Measurements from ENCODE around the gene PPP1R9B. TPM values are rescaled to one million over a fixed set of nuclear protein-coding genes. Genes with fewer than 3 reads are reported as not detected.

The PPP1R9B gene
- total RNA-seq, 1 donor from 2014 or later = 35.2 TPM

GRCh38 chr17:50165066-50165465 lies 14.6 kb upstream of the PPP1R9B start:
- H3K27me3 ChIP-seq (ENCODE audit: control insufficient read depth, insufficient read depth, low read length) = peaks cover 4% of the 10 kb centered on the region
- no peak for DNase-seq (ENCODE audit: low read depth)
- H3K36me3 ChIP-seq (ENCODE audit: control insufficient read depth, insufficient read depth, low read length) = no peaks in the 10 kb centered on the region
- no peak for TF ChIP-seq CTCF (IDR thresholded peaks at IDR 0.05; ENCODE audit: insufficient read depth, low read length, poor library complexity, severe bottlenecking)
- no peak overlapping the region for H3K4me3 ChIP-seq (ENCODE audit: low read depth, low read length)

- Histone ChIP-seq H3K4me3 (ENCODE audit: low read depth, low read length) (no peak overlapping the region), H3K36me3 (ENCODE audit: control insufficient read depth, insufficient read depth, low read length) (no peaks in the 10 kb centered on the region), H3K27me3 (ENCODE audit: control insufficient read depth, insufficient read depth, low read length) (peaks cover 4% of the 10 kb centered on the region)
- no peak for TF ChIP-seq CTCF (IDR thresholded peaks at IDR 0.05; ENCODE audit: insufficient read depth, low read length, poor library complexity, severe bottlenecking)
- no peak for DNase-seq (ENCODE audit: low read depth)
These were observed 14.2 kb upstream of the PPP1R9B start for GRCh38 chr17:50164697-50164988.

- no peak for DNase-seq (ENCODE audit: low read depth)
- Histone ChIP-seq H3K36me3 (ENCODE audit: control insufficient read depth, insufficient read depth, low read length) (no peaks in the 10 kb centered on the region), H3K4me3 (ENCODE audit: low read depth, low read length) (no peak overlapping the region), H3K27me3 (ENCODE audit: control insufficient read depth, insufficient read depth, low read length) (peaks cover 4% of the 10 kb centered on the region)
- no peak for TF ChIP-seq CTCF (IDR thresholded peaks at IDR 0.05; ENCODE audit: insufficient read depth, low read length, poor library complexity, severe bottlenecking)
These were observed 13.6 kb upstream of the PPP1R9B start for GRCh38 chr17:50163843-50164696.

GRCh38 chr17:50162466-50163254 lies 12.2 kb upstream of the PPP1R9B start:
- Histone ChIP-seq H3K27me3 (ENCODE audit: control insufficient read depth, insufficient read depth, low read length) (no peaks in the 10 kb centered on the region), H3K36me3 (ENCODE audit: control insufficient read depth, insufficient read depth, low read length) (no peaks in the 10 kb centered on the region), H3K4me3 (ENCODE audit: low read depth, low read length) (no peak overlapping the region)
- DNase-seq (ENCODE audit: low read depth) = no peak
- TF ChIP-seq CTCF (IDR thresholded peaks at IDR 0.05; ENCODE audit: insufficient read depth, low read length, poor library complexity, severe bottlenecking) = no peak

GRCh38 chr17:50161911-50162288 lies 11.4 kb upstream of the PPP1R9B start:
- TF ChIP-seq CTCF (IDR thresholded peaks at IDR 0.05; ENCODE audit: insufficient read depth, low read length, poor library complexity, severe bottlenecking) = no peak
- Histone ChIP-seq H3K27me3 (ENCODE audit: control insufficient read depth, insufficient read depth, low read length) (no peaks in the 10 kb centered on the region), H3K36me3 (ENCODE audit: control insufficient read depth, insufficient read depth, low read length) (no peaks in the 10 kb centered on the region), H3K4me3 (ENCODE audit: low read depth, low read length) (no peak overlapping the region)
- DNase-seq (ENCODE audit: low read depth) = no peak

Measured in kidney epithelial cell (primary cell).